ENCODE measurements around the gene ZBED6.
"Not testable (repeated sequence)": the region's sequence is repeated elsewhere in the genome, so short reads cannot be mapped to it uniquely, and the experiment has no call there.

ZBED6 gene

DNA sequence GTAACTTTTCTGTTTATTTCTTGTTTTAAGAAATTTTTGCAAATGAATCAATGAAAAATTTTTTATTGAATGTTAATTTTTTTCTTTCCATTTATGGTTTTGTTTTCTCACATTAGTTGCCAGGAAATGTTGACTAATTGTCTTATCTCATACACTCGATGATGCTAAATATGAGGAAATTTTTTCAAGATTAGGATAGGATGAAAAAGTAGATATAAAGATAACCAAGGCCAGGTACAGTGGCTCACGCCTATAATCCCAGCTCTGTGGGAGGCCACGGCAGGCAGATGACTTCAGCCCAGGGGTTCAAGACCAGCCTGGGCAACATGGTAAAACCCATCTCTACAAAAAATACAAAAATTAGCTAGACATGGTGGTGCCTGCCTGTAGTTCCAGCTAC is 17.8 kb upstream of the ZBED6 start:
- H3K4me3 ChIP-seq (ENCODE audit: low read length): no peak overlapping the region
- no peak for DNase-seq (ENCODE audit: low read depth, low spot score)

- DNase-seq (ENCODE audit: low read depth, low spot score): no peak
- H3K4me3 ChIP-seq (ENCODE audit: low read length): no peak overlapping the region
Observed at GRCh38 chr1:203778146-203778545, 17.3 kb upstream of the ZBED6 start.

DNA sequence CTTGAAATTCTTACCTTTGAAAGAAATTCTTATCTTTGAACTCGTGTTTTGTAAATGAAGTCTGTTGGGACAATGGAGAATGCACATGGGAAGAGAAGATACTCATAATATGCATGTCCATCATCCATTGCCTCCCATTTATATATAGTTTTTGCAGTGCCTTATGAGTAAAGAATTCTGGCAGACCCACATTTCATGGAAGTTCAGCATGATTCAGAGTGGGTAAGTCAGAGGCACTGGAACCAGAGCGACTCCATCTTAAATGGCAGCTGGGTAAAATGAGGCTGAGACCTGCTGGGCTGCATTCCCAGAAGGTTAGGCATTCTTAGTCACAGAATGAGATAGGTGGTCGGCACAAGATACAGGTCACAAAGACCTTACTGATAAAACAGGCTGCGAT is 16.6 kb upstream of the ZBED6 start:
- no peak for DNase-seq (ENCODE audit: low read depth, low spot score)
- H3K4me3 ChIP-seq (ENCODE audit: low read length): no peak overlapping the region

- no peak for DNase-seq (ENCODE audit: low read depth, low spot score)
Observed at GRCh38 chr1:203781962-203782361, 13.5 kb upstream of the ZBED6 start.

GRCh38 chr1:203789966-203790365 is 5.5 kb upstream of the ZBED6 start:
- H3K4me3 ChIP-seq (ENCODE audit: low read length): no peak overlapping the region
- no peak for DNase-seq (ENCODE audit: low read depth, low spot score)

More at GRCh38 chr1:203781962-203782361, 13.5 kb upstream of the ZBED6 start:
- no peak overlapping the region for H3K4me3 ChIP-seq (ENCODE audit: low read length)

GRCh38 chr1:203791498-203791897 is 3.9 kb upstream of the ZBED6 start:
- H3K4me3 ChIP-seq (ENCODE audit: low read length): no peak overlapping the region
- no peak for DNase-seq (ENCODE audit: low read depth, low spot score)

GRCh38 chr1:203792486-203792885 is 2.9 kb upstream of the ZBED6 start:
- H3K4me3 ChIP-seq (ENCODE audit: low read length): no peak overlapping the region
- no peak for DNase-seq (ENCODE audit: low read depth, low spot score)

DNA sequence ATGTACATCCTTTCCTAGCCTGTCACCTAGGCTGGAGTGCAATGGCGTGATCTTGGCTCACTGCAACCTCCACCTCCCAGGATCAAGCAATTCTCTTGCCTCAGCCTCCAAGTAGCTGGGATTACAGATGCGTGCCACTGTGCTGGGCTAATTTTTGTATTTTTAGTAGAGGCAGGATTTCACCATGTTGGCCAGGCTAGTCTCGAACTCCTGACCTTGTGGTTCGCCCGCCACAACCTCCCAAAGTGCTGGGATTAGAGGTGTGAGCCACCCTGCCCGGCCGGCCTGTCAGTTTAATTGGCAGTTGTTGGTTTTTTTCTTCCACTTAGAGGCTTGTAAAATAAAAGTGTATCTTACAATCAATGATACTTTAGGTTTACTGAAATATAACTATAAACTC is 1.9 kb upstream of the ZBED6 start:
- DNase-seq (ENCODE audit: low read depth, low spot score); H3K4me3 ChIP-seq (ENCODE audit: low read length): not testable (repeated sequence)

GRCh38 chr1:203794764-203795440 is 521 bp upstream of the ZBED6 start:
- peak overlapping the region; percentile 75 for H3K4me3 ChIP-seq (ENCODE audit: low read length)
- DNase-seq (ENCODE audit: low read depth, low spot score): no peak

DNA sequence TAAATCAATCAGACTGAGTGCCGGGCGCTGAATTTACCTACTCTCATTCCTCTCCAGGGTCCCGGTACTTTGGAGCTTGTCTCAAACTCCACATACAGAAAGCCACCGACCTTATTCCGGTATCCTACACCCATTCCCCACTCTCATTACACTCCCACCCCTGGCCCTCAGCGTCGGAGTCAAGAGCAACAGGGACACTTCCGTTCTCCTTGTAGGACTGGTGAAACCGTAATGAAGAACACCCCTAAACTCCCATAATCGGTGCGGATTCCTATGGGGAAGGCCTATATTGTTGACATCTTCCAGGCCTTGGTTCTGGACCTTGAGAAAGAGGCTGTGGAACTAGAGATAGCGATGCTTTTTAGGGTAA is 798 bp downstream of the ZBED6 start:
- DNase-seq (ENCODE audit: low read depth, low spot score): peak; percentile 17
- peak overlapping the region; percentile 75 for H3K4me3 ChIP-seq (ENCODE audit: low read length)

- peak overlapping the region; percentile 75 for H3K4me3 ChIP-seq (ENCODE audit: low read length)
- DNase-seq (ENCODE audit: low read depth, low spot score): no peak
Observed at GRCh38 chr1:203797216-203797615, 1.8 kb downstream of the ZBED6 start.

DNA sequence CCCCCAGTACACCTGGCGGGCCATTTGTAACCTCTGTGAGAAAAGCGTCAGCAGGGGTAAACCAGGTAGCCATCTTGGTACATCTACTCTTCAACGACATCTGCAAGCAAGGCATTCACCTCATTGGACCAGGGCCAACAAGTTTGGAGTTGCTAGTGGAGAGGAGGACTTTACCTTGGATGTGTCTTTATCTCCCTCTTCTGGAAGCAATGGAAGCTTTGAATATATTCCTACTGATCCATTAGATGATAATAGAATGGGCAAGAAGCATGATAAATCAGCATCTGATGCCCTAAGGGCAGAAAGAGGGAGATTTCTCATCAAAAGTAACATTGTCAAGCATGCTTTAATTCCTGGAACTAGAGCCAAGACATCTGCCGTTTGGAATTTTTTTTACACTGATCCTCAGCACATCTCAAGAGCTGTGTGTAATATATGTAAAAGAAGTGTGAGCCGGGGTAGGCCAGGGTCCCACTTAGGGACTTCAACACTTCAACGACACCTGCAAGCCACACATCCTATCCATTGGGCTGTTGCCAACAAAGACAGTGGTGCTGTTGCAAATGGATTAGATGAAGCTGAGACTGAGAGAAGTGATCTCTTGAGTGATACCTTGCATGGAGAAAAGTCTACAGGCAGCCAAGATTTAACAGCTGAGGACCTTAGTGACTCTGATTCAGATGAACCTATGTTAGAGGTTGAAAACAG is 2.7 kb downstream of the ZBED6 start:
- no peak for DNase-seq (ENCODE audit: low read depth, low spot score)
- H3K4me3 ChIP-seq (ENCODE audit: low read length): no peak overlapping the region

- H3K4me3 ChIP-seq (ENCODE audit: low read length): no peak overlapping the region
- no peak for DNase-seq (ENCODE audit: low read depth, low spot score)
Observed at GRCh38 chr1:203799157-203799556, 3.7 kb downstream of the ZBED6 start.

DNA sequence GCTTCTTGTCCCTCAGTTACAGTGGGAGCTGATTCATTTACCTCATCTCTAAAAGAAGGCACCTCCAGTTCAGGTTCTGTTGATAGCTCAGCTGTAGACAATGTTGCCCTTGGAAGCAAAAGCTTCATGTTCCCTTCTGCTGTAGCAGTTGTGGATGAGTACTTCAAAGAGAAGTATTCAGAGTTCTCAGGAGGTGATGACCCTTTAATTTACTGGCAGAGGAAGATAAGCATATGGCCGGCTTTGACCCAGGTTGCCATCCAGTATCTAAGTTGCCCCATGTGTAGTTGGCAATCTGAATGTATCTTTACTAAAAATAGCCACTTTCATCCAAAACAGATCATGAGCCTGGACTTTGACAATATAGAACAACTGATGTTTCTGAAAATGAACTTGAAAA is 4.5 kb downstream of the ZBED6 start:
- H3K4me3 ChIP-seq (ENCODE audit: low read length): no peak overlapping the region
- DNase-seq (ENCODE audit: low read depth, low spot score): no peak

- DNase-seq (ENCODE audit: low read depth, low spot score): no peak
- no peak overlapping the region for H3K4me3 ChIP-seq (ENCODE audit: low read length)
Observed at GRCh38 chr1:203805689-203806088, 10.3 kb downstream of the ZBED6 start.

- DNase-seq (ENCODE audit: low read depth, low spot score): no peak
- H3K4me3 ChIP-seq (ENCODE audit: low read length): no peak overlapping the region
Observed at GRCh38 chr1:203807196-203807595, 11.8 kb downstream of the ZBED6 start.

DNA sequence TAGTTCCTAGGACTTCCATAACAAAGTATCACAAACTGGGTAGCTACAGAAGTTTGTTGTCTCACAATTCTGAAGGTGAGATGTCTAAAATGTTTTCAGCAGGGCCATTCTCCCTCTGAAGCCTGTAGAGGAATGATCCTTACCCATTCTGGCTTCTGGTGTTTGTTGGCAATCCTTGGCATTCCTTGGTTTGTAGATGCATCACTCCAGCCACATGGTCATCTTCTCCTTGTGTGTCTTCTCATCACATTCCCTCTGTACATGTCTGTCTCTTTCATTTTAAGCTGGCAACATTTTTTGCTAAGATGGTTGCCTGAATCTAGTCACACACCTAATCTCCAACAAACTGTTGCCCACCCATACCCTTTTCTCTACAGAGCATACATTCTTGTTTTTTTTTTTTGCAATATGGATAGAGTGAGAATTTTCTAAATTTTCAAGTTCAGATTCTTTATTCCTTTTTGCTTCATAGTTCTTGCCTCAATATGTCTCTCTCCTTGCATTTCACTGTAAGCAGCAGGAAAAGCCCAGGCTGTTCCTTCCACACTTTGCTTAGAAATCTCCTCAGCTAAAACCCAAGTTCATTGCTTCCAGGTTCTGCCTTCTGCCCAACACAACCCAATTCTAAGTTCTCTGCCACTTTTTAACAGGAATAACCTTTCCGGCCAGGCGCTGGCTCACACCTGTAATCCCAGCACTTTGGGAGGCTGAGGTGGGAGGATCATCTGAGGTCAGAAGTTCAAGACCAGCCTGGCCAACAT is 18.3 kb downstream of the ZBED6 start:
- DNase-seq (ENCODE audit: low read depth, low spot score): no peak
- H3K4me3 ChIP-seq (ENCODE audit: low read length): no peak overlapping the region

DNA sequence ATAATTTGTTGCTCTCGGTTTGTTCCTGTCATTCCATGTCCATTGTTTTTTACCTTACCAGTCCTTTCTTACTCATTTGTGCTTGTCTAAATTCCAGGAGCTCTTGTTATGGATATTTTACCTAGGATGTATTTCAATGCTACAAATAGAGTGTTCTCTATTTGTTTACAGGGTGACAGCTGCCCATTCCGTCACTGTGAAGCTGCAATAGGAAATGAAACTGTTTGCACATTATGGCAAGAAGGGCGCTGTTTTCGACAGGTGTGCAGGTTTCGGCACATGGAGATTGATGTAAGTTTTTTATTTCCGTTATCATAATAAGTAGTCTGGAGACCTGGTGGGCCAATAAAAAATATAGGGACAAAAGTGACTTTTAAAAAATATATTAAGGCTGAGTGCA is 23.0 kb downstream of the ZBED6 start:
- no peak for DNase-seq (ENCODE audit: low read depth, low spot score)
- no peak overlapping the region for H3K4me3 ChIP-seq (ENCODE audit: low read length)

GRCh38 chr1:203823306-203823705 is 27.9 kb downstream of the ZBED6 start:
- no peak overlapping the region for H3K4me3 ChIP-seq (ENCODE audit: low read length)
- no peak for DNase-seq (ENCODE audit: low read depth, low spot score)

GRCh38 chr1:203826175-203826574 is 30.8 kb downstream of the ZBED6 start:
- no peak overlapping the region for H3K4me3 ChIP-seq (ENCODE audit: low read length)
- DNase-seq (ENCODE audit: low read depth, low spot score): no peak
